Left lung (tissue), 10 donors: ENCODE data around the gene ZBTB8B. TPM values are rescaled to one million over a fixed set of nuclear protein-coding genes. Genes with fewer than 3 reads are reported as not detected.

ENCODE experiments used
- ATAC-seq: fragments of 200-7000 bp; cut with Tn5 transposase; one replicate; pipeline ENCODE4 v1.9.1; 2020; ENCODE audit warnings: moderate library complexity
- DNase-seq, 4 donors: peaks; one replicate each; pipeline ENCODE4 v3.0.0-alpha.2; 2013 to 2020
- H3K27ac ChIP-seq, 2 donors: fragments of 200-600 bp; sonication (generic) in 1 of 2; one replicate each; pipeline versions ENCODE4 v1.5.0 to v1.8.0; 2020 to 2021
- H3K27me3 ChIP-seq, 2 donors: fragments of 200-600 bp; sonication (generic) in 1 of 2; one replicate each; pipeline versions ENCODE4 v1.5.0 to v1.8.0; 2020 to 2021
- H3K36me3 ChIP-seq, 2 donors: fragments of 200-600 bp; sonication (generic) in 1 of 2; one replicate each; pipeline versions ENCODE4 v1.5.0 to v1.8.0; 2020 to 2021
- H3K4me1 ChIP-seq, 2 donors: fragments of 200-600 bp; one replicate each; pipeline ENCODE4 v1.8.0; 2021
- H3K4me3 ChIP-seq, 2 donors: fragments of 200-600 bp; sonication (generic) in 1 of 2; one replicate each; pipeline versions ENCODE4 v1.5.0 to v1.8.0; 2020 to 2021; ENCODE audit warnings: mild to moderate bottlenecking in 1 of 2
- H3K9me3 ChIP-seq, 2 donors: fragments of 200-600 bp; sonication (generic) in 1 of 2; one replicate each; pipeline versions ENCODE4 v1.5.0 to v1.8.0; 2020 to 2021
- CTCF ChIP-seq, 2 donors: fragments of 200-600 bp; sonication (generic) in 1 of 2; IDR thresholded peaks; one replicate each; pipeline versions ENCODE4 v1.5.0 to v1.8.0; 2021; ENCODE audit warnings: antibody characterized with exemption in 2 of 2
- intact Hi-C, 2 donors: fragments of 100-400 bp; cut with DNase I; formaldehyde crosslinking; loops; one replicate each; pipeline versions ENCODE4 v1.11.2 to v1.14.2; 2022
- polyA plus RNA-seq, 6 donors: library from polyadenylated mRNA; unstranded; fragments of 120-200 nt; gene quantifications; one replicate each; pipeline ENCODE4 v1.2.1, GENCODE V29; 2013; ENCODE audit not compliant: insufficient read length in 6 of 6
- total RNA-seq, 2 donors: library from RNA; stranded (reverse); fragmentation: NEBNext Ultra II Directional; extraction: Animal tissue kit (Norgen Biotek cat#: 25700); gene quantifications; one replicate each; pipeline ENCODE4 v1.2.1, GENCODE V29; 2021
- donor health status: DM: no; HTN: yes; CAD: no.
- donor health status: DM: no; HTN: no; CAD: no.

The ZBTB8B gene
- total and polyA plus RNA-seq, 8 donors: 0.03 to 2.0 (median 1.4) TPM

DNA sequence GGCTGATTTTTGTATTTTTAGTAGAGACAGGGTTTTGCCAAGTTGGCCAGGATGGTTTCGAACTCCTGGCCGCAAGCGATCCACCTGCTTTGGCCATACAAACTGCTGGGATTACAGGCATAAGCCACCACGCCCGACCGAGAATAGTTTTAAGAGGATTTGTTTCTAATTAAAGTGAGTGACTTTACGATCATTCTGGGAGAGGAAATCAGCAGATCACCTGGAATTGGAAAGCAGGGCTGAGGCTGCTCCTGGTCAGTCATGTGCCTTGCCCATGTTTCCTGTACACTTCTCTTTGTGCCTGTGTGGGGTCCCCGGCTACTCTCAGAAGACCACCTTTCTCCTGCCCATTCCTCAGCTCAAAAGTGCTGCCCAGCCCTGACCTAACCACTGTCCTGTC, 33.9 kb downstream of the ZBTB8B start:
- H3K27ac ChIP-seq: no peak overlapping the region
- intact Hi-C loops: no loop called here
- H3K27me3 ChIP-seq: no peaks in the 10 kb centered on the region
- H3K9me3 ChIP-seq: no peaks in the 10 kb centered on the region
- DNase-seq (no peak), ATAC-seq (no peak)
- peaks cover 0 to 10% of the 10 kb centered on the region in 2 donors for H3K4me1 ChIP-seq
- H3K4me3 ChIP-seq: no peak overlapping the region
- TF ChIP-seq CTCF (IDR thresholded peaks at IDR 0.05): no peak
- H3K36me3 ChIP-seq: no peaks in the 10 kb centered on the region

DNA sequence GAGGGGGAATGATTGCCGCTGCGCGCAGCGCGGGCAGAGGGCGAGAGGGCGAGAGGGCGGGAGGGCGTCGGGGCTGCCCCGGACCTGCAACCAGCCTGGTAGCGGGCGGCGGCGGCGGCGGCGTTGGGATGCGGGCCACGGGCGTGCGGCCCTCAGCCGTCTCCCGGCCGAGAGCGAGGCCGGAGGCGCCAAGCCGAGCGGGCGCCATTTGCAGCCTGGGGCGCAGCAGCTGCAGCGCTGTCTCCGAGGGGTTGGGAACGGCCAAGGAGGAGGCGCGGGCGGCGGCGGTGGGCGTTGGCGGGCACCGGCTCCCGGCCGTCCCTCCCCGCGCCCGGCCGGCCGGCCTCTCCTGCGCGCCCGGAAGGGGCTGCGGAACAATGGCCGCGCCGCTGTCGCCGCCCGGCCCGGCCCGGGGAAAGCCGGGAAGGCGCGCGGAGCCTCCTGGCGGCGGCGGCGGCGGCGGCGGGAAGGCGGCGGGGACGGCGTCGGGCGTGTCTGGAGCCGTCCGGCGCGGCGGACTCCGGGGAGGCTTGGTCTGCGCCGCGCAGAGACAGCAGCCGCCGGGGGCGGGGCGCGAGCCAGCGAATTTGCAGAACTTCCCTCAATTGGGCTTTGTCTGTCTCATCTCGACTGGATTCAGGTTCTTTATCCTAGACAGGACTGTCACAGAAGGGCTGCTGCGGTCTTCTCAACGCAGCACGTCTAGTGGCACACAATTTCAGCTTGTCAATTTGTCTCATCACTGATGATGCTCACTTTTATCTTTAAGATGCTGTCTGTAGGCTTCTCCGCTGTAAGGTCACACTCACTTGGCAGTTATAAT, 35.7 kb downstream of the ZBTB8B start:
- Histone ChIP-seq H3K4me1 (peaks cover 0 to 10% of the 10 kb centered on the region in 2 donors), H3K9me3 (no peaks in the 10 kb centered on the region), H3K27ac (peak overlapping the region; percentile 91 to 92), H3K36me3 (no peaks in the 10 kb centered on the region), H3K27me3 (no peaks in the 10 kb centered on the region), H3K4me3 (peak overlapping the region; percentile 52 to 57)
- intact Hi-C loops: no loop called here
- ATAC-seq (peak; percentile 90), DNase-seq (peak; percentile 43 to 93 (median 61))
- no peak for TF ChIP-seq CTCF (IDR thresholded peaks at IDR 0.05)

DNA sequence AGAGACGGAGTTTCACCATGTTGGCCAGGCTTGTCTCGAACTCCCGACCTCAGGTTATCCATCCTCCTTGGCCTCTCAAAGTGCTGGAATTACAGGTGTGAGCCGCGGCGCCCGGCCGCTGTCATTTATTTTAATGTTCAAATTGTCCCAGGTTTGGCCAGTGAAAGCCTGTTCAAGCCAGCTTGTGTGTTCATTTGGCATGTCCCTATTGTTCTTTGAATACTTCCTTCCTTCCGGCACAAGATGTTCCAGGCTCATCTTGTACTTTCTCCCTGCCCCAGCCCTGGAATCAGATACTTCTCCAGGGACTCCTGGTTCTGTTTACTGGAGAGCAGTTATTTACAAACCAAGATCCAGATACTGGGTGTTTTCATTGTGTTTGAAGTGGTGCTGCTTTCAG, 37.0 kb downstream of the ZBTB8B start:
- Histone ChIP-seq H3K27me3 (no peaks in the 10 kb centered on the region), H3K36me3 (no peaks in the 10 kb centered on the region), H3K9me3 (no peaks in the 10 kb centered on the region), H3K4me1 (peaks cover 0 to 10% of the 10 kb centered on the region in 2 donors), H3K4me3 (no peak overlapping the region), H3K27ac (peak overlapping the region; percentile 91 to 92)
- ATAC-seq: no peak
- TF ChIP-seq CTCF (IDR thresholded peaks at IDR 0.05): no peak
- DNase-seq: no peak
- intact Hi-C loops: no loop called here

DNA sequence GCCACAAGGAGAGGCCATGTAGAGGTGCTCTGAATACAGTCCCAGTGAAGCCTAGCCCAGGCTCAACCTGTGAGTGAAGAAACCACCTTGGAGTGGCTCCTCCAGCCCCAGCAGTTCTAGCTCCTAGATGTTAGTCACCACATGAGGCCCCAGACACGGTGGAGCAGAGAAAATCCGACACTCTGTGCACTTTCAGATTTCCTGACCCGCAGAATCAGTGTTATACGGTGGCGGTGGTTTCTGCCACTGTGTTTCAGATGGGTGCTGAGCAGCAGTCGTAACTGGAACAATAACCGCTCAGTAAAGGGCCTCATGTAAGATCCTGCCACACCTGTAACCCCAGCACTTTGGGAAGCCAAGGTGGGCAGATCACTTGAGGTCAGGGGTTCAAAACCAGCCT, 38.3 kb downstream of the ZBTB8B start:
- no peak for TF ChIP-seq CTCF (IDR thresholded peaks at IDR 0.05)
- no peaks in the 10 kb centered on the region for H3K27me3 ChIP-seq
- H3K27ac ChIP-seq: peak overlapping the region in 1 of 2 donors; percentile 91
- no peak overlapping the region for H3K4me3 ChIP-seq
- peaks cover 0 to 10% of the 10 kb centered on the region in 2 donors for H3K4me1 ChIP-seq
- no peak for ATAC-seq
- no peak for DNase-seq
- intact Hi-C loops: no loop called here
- no peaks in the 10 kb centered on the region for H3K9me3 ChIP-seq
- H3K36me3 ChIP-seq: no peaks in the 10 kb centered on the region

DNA sequence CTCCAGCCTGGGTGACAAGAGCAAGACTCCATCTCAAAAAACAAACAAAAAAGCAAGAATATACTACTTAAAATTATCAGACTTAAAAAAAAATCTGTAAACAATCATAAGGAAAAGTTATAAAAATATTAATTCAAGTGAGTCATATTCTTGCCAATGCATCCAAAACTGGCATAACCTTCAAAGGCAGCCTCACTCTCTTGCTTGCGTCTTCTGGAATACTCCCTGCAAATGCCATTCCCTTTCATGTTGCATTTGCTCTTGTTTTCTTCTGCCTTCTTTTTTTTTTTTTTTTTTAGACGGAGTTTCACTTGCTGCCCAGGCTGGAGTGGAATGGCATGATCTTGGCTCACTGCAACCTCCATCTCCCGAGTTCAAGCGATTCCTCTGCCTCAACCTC, 42.1 kb downstream of the ZBTB8B start:
- H3K27ac ChIP-seq: no peak overlapping the region
- H3K4me1 ChIP-seq: no peaks in the 10 kb centered on the region
- H3K9me3 ChIP-seq: no peaks in the 10 kb centered on the region
- H3K27me3 ChIP-seq: no peaks in the 10 kb centered on the region
- ATAC-seq (no peak), DNase-seq (no peak)
- TF ChIP-seq CTCF (IDR thresholded peaks at IDR 0.05): no peak
- H3K36me3 ChIP-seq: no peaks in the 10 kb centered on the region
- intact Hi-C loops: no loop called here
- no peak overlapping the region for H3K4me3 ChIP-seq
